ENCODE data around the gene TLX3.

GRCh38 chr5:171300358-171300757 lies 8.7 kb upstream of the TLX3 start:
- TF ChIP-seq, protein P1, sequence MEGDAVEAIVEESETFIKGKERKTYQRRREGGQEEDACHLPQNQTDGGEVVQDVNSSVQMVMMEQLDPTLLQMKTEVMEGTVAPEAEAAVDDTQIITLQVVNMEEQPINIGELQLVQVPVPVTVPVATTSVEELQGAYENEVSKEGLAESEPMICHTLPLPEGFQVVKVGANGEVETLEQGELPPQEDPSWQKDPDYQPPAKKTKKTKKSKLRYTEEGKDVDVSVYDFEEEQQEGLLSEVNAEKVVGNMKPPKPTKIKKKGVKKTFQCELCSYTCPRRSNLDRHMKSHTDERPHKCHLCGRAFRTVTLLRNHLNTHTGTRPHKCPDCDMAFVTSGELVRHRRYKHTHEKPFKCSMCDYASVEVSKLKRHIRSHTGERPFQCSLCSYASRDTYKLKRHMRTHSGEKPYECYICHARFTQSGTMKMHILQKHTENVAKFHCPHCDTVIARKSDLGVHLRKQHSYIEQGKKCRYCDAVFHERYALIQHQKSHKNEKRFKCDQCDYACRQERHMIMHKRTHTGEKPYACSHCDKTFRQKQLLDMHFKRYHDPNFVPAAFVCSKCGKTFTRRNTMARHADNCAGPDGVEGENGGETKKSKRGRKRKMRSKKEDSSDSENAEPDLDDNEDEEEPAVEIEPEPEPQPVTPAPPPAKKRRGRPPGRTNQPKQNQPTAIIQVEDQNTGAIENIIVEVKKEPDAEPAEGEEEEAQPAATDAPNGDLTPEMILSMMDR (IDR thresholded peaks at IDR 0.05; ENCODE audit: low read depth, low read length): no peak
- no peak for TF ChIP-seq MAX (IDR thresholded peaks at IDR 0.05; ENCODE audit: low read depth, low read length)
- TF ChIP-seq POLR2A (IDR thresholded peaks at IDR 0.05; ENCODE audit: extremely low read depth, insufficient read length): no peak
- TF ChIP-seq MYC (IDR thresholded peaks at IDR 0.05; ENCODE audit: low read depth, low read length): no peak
